ENCODE results near the gene NKX2-1. TPM values are rescaled to one million over a fixed set of nuclear protein-coding genes. Genes with fewer than 3 reads are reported as not detected.

The NKX2-1 gene
- total RNA-seq, 4 donors from 2014 or later = not detected

- no peak for DNase-seq
- Histone ChIP-seq H3K4me1 (peaks cover 0 to 16% (median 6%) of the 10 kb centered on the region in 4 donors), H3K27ac (no peak overlapping the region), H3K4me3 (no peak overlapping the region), H3K36me3 (no peaks in the 10 kb centered on the region), H3K9me3 (no peaks in the 10 kb centered on the region), H3K27me3 (peaks cover 100% of the 10 kb centered on the region)
- in situ Hi-C loops (cut with MboI; ENCODE audit: low pct_ligation_motif_present in 1 of 4, low pct_unique_long_range_greater_than_20kb in 1 of 4, low sequenced_read_pairs in 3 of 4) (no loop called here), intact Hi-C loops (cut with DNase I; ENCODE audit: low total_unique reads) (no loop called here)
- WGBS, 2 donors (ENCODE audit: low coverage in 1 of 2) = 20 to 24% methylated on average over 6 of the region's 6 CpGs
- TF ChIP-seq POLR2A (IDR thresholded peaks at IDR 0.05) (no peak), EP300 (IDR thresholded peaks at IDR 0.05; ENCODE audit: low read depth) (no peak), POLR2AphosphoS5 (IDR thresholded peaks at IDR 0.05) (no peak), CTCF (IDR thresholded peaks at IDR 0.05) (no peak)
Observed at GRCh38 chr14:36504771-36505175, 15.3 kb downstream of the NKX2-1 start.

DNA sequence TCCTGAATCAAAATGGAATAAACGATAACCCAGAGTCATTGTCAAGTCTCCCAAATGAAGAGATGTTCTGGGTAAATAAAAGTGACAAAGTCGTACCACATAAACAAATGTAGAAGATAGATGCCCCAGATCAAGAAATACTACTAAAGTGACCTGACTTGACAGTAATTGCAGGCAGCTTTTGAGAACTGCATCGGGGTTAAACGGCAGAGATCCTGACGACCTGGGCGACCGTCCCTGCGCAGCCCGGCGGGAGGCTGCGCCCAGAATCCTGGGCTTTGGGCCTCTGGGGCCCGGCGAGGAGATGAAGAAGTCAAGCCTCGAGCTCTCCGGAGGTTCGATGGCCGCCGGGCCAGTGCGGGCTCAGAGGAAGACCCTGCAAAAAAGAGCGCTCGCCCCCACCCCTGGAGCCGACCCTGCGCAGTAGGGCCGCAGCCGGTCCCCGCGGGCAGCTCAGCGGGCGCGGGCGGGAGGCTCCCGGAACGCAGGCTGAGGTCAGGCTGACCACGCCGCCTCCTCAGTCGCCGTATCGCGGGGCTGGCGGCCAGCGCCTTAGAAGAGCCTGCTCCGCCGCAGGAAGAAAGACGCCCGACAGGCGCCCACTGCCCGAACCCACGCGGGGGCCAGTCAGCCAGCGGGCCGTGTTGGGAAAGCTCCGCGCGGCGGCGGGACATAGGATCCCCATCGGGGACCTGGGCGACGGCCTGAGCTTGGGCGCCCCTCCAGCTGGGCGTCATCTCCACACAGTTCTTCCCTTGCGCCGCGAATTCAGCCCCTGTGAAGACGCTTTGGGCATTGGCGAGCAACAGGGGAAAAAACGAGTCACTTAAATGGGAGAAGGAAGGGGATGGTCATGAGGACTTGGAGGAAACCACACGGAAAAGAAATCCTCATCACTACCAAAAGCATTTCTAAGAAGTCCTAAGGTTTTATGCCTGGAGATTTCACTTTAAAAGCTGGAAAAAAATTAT is 16.0 kb downstream of the NKX2-1 start:
- H3K4me1 ChIP-seq = peaks cover 0 to 16% (median 6%) of the 10 kb centered on the region in 4 donors
- H3K27ac ChIP-seq = no peak overlapping the region
- no peaks in the 10 kb centered on the region for H3K9me3 ChIP-seq
- 8 to 13% methylated on average over 13 to 55 of the region's 68 CpGs for WGBS, 2 donors (ENCODE audit: low coverage in 1 of 2)
- H3K27me3 ChIP-seq = peaks cover 100% of the 10 kb centered on the region
- intact Hi-C loops (cut with DNase I; ENCODE audit: low total_unique reads) = no loop called here
- TF ChIP-seq POLR2AphosphoS5 (IDR thresholded peaks at IDR 0.05) = no peak
- TF ChIP-seq CTCF (IDR thresholded peaks at IDR 0.05) = no peak
- TF ChIP-seq EP300 (IDR thresholded peaks at IDR 0.05; ENCODE audit: low read depth) = no peak
- no peak for TF ChIP-seq POLR2A (IDR thresholded peaks at IDR 0.05)
- H3K36me3 ChIP-seq = no peaks in the 10 kb centered on the region
- no peak overlapping the region for H3K4me3 ChIP-seq
- DNase-seq = no peak
- in situ Hi-C loops (cut with MboI; ENCODE audit: low pct_ligation_motif_present in 1 of 4, low pct_unique_long_range_greater_than_20kb in 1 of 4, low sequenced_read_pairs in 3 of 4) = no loop called here

DNA sequence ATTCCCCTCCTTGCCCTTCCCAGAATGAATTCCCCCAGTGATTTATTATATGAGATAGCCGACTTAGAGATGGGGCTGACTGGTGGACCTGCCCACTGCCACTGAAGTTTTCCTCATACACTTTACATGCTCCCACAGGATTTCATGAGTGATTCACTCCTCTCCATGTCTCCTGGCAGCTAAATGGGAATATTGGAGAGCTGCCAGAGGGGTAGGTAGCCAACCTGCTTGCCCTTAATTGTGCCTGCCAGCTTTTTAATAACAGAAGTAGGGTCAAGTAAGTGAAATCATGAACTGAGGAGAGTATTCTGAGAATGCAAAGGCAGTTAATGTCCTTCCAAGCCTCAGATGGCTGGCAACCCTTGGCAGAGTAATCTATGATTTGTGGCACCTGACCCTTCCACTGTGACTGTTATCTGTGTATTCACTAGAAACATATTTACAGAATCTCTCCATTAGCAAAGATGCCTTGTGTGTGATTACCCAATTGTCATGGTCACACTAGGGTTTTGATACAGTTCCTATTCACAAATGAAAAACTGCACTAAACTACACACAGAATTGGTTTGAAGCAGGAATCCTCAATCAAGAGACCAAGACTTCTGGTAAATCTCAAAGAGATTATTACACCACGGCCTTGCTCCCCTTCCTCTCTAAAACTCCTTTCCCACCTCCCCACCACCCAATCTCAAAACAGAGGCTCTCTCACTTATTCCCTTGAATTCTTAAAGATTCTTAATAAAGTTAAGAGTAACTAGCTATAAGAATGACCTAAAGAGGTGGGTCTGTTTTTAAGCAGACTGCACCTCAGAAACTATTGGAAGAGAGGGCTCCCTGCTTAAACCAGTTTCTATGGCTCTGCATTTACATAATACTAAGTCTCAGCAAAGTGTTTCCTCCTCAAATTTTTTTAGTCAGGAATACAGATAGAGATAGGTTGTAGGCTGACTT is 17.2 kb downstream of the NKX2-1 start:
- peaks cover 100% of the 10 kb centered on the region for H3K27me3 ChIP-seq
- 8 to 15% methylated on average over 2 of the region's 2 CpGs for WGBS, 2 donors (ENCODE audit: low coverage in 1 of 2)
- in situ Hi-C loops (cut with MboI; ENCODE audit: low pct_ligation_motif_present in 1 of 4, low pct_unique_long_range_greater_than_20kb in 1 of 4, low sequenced_read_pairs in 3 of 4) = no loop called here

More for the DNA sequence above, 17.2 kb downstream of the NKX2-1 start:
- H3K27ac ChIP-seq = no peak overlapping the region
- intact Hi-C loops (cut with DNase I; ENCODE audit: low total_unique reads) = no loop called here
- no peak for TF ChIP-seq POLR2A (IDR thresholded peaks at IDR 0.05)
- TF ChIP-seq CTCF (IDR thresholded peaks at IDR 0.05) = no peak
- TF ChIP-seq EP300 (IDR thresholded peaks at IDR 0.05; ENCODE audit: low read depth) = no peak
- no peak for TF ChIP-seq POLR2AphosphoS5 (IDR thresholded peaks at IDR 0.05)
- H3K36me3 ChIP-seq = no peaks in the 10 kb centered on the region
- peaks cover 0 to 16% (median 3%) of the 10 kb centered on the region in 4 donors for H3K4me1 ChIP-seq
- no peaks in the 10 kb centered on the region for H3K9me3 ChIP-seq
- no peak for DNase-seq
- no peak overlapping the region for H3K4me3 ChIP-seq
